Fibroblast of lung (primary cell): ENCODE data around the gene MYH9.
"Not testable (repeated sequence)": the region's sequence is repeated elsewhere in the genome, so short reads cannot be mapped to it uniquely, and the experiment has no call there.

Experiments
- EZH2 ChIP-seq: IDR thresholded peaks from 2 replicates; pipeline ENCODE4 v1.5.1; 2012; ENCODE audit warnings: low read length, control low read depth, mild to moderate bottlenecking; ENCODE audit errors: missing control alignments
- TF ChIP-seq, protein P1 (sequence below), 2 donors: IDR thresholded peaks in 1 of 2; conservative IDR thresholded peaks in 1 of 2; 1 replicate in 1 of 2; 2 replicates in 1 of 2; pipeline ENCODE4 v1.5.1; 2011 to 2012; ENCODE audit warnings: low read length in 2 of 2, control low read depth in 1 of 2, inconsistent platforms in 1 of 2, low read depth in 1 of 2, mild to moderate bottlenecking in 1 of 2

DNA sequence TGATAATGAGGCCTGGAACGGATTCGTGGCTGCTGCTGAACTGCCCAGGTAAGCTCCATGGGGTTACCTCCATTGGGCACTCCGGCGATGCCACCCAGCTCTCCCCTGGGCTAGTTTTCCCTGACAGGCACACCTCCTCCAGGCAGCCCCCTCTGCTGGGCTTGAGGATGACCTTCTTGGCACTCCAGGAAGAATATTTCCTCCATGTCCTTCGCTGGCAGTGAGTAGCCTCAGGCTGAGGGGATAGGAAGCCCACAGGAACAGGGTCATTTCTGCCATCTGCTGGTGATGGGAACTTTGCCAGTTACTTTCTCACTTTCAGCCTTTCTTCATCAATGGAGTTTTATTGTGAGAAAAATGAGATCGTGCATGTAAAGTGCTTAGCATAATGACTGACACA lies 126.1 kb downstream of the MYH9 start:
- TF ChIP-seq, protein P1, sequence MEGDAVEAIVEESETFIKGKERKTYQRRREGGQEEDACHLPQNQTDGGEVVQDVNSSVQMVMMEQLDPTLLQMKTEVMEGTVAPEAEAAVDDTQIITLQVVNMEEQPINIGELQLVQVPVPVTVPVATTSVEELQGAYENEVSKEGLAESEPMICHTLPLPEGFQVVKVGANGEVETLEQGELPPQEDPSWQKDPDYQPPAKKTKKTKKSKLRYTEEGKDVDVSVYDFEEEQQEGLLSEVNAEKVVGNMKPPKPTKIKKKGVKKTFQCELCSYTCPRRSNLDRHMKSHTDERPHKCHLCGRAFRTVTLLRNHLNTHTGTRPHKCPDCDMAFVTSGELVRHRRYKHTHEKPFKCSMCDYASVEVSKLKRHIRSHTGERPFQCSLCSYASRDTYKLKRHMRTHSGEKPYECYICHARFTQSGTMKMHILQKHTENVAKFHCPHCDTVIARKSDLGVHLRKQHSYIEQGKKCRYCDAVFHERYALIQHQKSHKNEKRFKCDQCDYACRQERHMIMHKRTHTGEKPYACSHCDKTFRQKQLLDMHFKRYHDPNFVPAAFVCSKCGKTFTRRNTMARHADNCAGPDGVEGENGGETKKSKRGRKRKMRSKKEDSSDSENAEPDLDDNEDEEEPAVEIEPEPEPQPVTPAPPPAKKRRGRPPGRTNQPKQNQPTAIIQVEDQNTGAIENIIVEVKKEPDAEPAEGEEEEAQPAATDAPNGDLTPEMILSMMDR (conservative IDR thresholded peaks at IDR 0.05 in 1 of 2, IDR thresholded peaks at IDR 0.05 in 1 of 2; ENCODE audit: low read depth in 1 of 2, low read length in 2 of 2): not testable (repeated sequence)
- TF ChIP-seq EZH2: not testable (repeated sequence)
